ENCODE results near the gene LSS. TPM values are rescaled to one million over a fixed set of nuclear protein-coding genes. Genes with fewer than 3 reads are reported as not detected.
"Not testable (repeated sequence)": the region's sequence is repeated elsewhere in the genome, so short reads cannot be mapped to it uniquely, and the experiment has no call there.

The LSS gene
- polyA plus RNA-seq, 1 donor from 2014 or later, result 13.5 TPM

GRCh38 chr21:46183910-46184624 is 44.5 kb downstream of the LSS start, which contains the start of gene SPATC1L:
TSS of gene SPATC1L (minus strand) at chr21:46184459. CDS start at chr21:46182816, 1,643 bp downstream.
- Mint-ChIP-seq H3K4me3 (peak within 1 kb of the TSS; percentile 88 to 95 (median 94)), H3K27ac (peak within 1 kb of the TSS; percentile 69 to 92 (median 86)), H3K9me3 (no peaks in the 10 kb centered on the region)

DNA sequence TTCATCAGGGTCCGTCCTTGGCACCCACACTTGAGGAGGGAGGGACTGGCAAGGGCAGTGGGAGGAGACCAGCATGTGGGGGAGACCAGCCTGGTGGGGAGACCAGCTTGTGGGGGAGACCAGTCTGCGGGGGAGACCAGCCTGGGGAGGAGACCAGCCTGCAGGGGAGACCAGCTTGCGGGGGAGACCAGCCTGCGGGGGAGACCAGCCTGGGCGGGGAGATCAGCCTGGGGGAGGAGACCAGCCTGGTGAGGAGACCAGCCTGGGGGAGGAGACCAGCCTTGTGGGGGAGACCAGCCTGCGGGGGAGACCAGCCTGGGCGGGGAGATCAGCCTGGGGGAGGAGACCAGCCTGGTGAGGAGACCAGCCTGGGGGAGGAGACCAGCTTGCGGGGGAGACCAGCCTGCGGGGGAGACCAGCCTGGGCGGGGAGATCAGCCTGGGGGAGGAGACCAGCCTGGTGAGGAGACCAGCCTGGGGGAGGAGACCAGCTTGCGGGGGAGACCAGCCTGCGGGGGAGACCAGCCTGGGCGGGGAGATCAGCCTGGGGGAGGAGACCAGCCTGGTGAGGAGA is 45.2 kb downstream of the LSS start:
- H3K4me1 Mint-ChIP-seq, H3K36me3 Mint-ChIP-seq, H3K27ac Mint-ChIP-seq, H3K27me3 Mint-ChIP-seq, H3K9me3 Mint-ChIP-seq: not testable (repeated sequence)
- H3K4me3 Mint-ChIP-seq, result peak overlapping the region; percentile 40 to 86 (median 72)

More at GRCh38 chr21:46183910-46184624, 44.5 kb downstream of the LSS start, which contains the start of gene SPATC1L:
- Mint-ChIP-seq H3K4me1 (peaks cover 0 to 6% (median 3%) of the 10 kb centered on the region in 3 donors), H3K27me3 (no peaks in the 10 kb centered on the region), H3K36me3 (peaks cover 4% of the 10 kb centered on the region)

GRCh38 chr21:46182548-46183336 is 45.8 kb downstream of the LSS start:
- Mint-ChIP-seq H3K27me3 (no peaks in the 10 kb centered on the region), H3K4me1 (peaks cover 0 to 6% (median under 1%) of the 10 kb centered on the region in 3 donors), H3K4me3 (peak overlapping the region; percentile 40 to 86 (median 72)), H3K9me3 (peaks cover 0 to 2% (median 1%) of the 10 kb centered on the region in 3 donors), H3K36me3 (peaks cover 2% of the 10 kb centered on the region), H3K27ac (peak overlapping the region in 1 of 3 donors; percentile 82)

GRCh38 chr21:46181953-46182547 is 46.5 kb downstream of the LSS start:
- H3K4me3 Mint-ChIP-seq, result peak overlapping the region in 1 of 4 donors; percentile 38
- H3K4me1 Mint-ChIP-seq, result peaks cover 0 to 6% (median 4%) of the 10 kb centered on the region in 3 donors
- H3K27me3 Mint-ChIP-seq, result no peaks in the 10 kb centered on the region
- H3K9me3 Mint-ChIP-seq, result peaks cover 2 to 4% (median 3%) of the 10 kb centered on the region in 3 donors
- no peak overlapping the region for H3K27ac Mint-ChIP-seq
- peaks cover 2% of the 10 kb centered on the region for H3K36me3 Mint-ChIP-seq

- no peaks in the 10 kb centered on the region for H3K27me3 Mint-ChIP-seq
- H3K27ac Mint-ChIP-seq, result no peak overlapping the region
- no peak overlapping the region for H3K4me3 Mint-ChIP-seq
- peaks cover 4% of the 10 kb centered on the region for H3K36me3 Mint-ChIP-seq
- H3K9me3 Mint-ChIP-seq, result peaks cover 3 to 4% (median 4%) of the 10 kb centered on the region in 3 donors
- H3K4me1 Mint-ChIP-seq, result peaks cover 0 to 6% (median 4%) of the 10 kb centered on the region in 3 donors
These were observed 47.1 kb downstream of the LSS start for GRCh38 chr21:46181436-46181835.

- H3K9me3 Mint-ChIP-seq, result peaks cover 3 to 9% (median 4%) of the 10 kb centered on the region in 3 donors
- H3K27ac Mint-ChIP-seq, result no peak overlapping the region
- H3K27me3 Mint-ChIP-seq, result no peaks in the 10 kb centered on the region
- no peak overlapping the region for H3K4me3 Mint-ChIP-seq
- H3K4me1 Mint-ChIP-seq, result peaks cover 0 to 6% (median 4%) of the 10 kb centered on the region in 3 donors
- H3K36me3 Mint-ChIP-seq, result peaks cover 4% of the 10 kb centered on the region
These were observed 47.7 kb downstream of the LSS start for GRCh38 chr21:46180778-46181391.

DNA sequence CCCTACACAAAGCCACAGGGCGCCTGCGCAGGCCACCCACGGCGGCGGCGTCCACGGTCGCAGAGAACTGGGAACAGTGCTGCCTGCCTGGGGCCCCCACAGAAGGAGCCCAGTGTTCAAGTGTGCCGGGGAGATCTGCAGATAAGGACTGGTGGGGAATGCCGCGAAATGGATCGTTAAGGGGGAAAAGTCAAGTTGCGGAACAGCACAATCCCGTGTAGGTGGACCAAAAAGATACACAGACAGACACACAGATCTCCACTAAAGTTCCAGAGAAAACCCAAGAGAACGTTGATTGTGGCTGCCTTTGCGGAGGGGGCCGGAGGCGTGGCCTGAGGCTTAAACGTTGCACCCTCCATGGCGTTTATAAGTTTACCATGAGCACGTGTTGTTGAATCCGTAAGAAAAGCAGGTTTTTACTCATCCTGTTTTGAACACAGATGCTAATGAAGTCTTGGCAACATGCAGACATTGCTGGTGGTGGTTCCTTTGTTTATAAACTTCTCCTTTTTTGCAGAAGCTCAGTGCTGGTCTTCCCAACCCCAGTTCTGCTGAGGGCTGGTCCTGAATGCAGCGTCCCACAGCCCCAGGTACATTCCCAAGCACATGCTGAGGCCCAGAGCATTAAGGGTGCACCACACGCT is 48.4 kb downstream of the LSS start:
- Mint-ChIP-seq H3K4me3 (peak overlapping the region in 1 of 4 donors; percentile 4), H3K27me3 (no peaks in the 10 kb centered on the region), H3K9me3 (peaks cover 3 to 12% (median 8%) of the 10 kb centered on the region in 3 donors), H3K36me3 (peaks cover 4% of the 10 kb centered on the region), H3K4me1 (peaks cover 0 to 4% (median 2%) of the 10 kb centered on the region in 3 donors), H3K27ac (peak overlapping the region in 1 of 3 donors; percentile 4)

GRCh38 chr21:46179708-46180078 is 48.9 kb downstream of the LSS start:
- Mint-ChIP-seq H3K4me3 (peak overlapping the region in 1 of 4 donors; percentile 4), H3K36me3 (peaks cover 4% of the 10 kb centered on the region), H3K27me3 (no peaks in the 10 kb centered on the region), H3K9me3 (peaks cover 4 to 17% (median 13%) of the 10 kb centered on the region in 3 donors), H3K4me1 (peaks cover 0 to 4% (median 0%) of the 10 kb centered on the region in 3 donors), H3K27ac (peak overlapping the region in 1 of 3 donors; percentile 4)

GRCh38 chr21:46178961-46179360 is 49.6 kb downstream of the LSS start:
- Mint-ChIP-seq H3K36me3 (peaks cover 4% of the 10 kb centered on the region), H3K9me3 (peaks cover 5 to 22% (median 18%) of the 10 kb centered on the region in 3 donors), H3K4me3 (no peak overlapping the region), H3K27me3 (peaks cover 1% of the 10 kb centered on the region), H3K27ac (no peak overlapping the region), H3K4me1 (peaks cover 0 to 4% (median 0%) of the 10 kb centered on the region in 3 donors)

GRCh38 chr21:46176443-46177129 is 52.0 kb downstream of the LSS start:
- peaks cover 5 to 25% (median 18%) of the 10 kb centered on the region in 3 donors for H3K9me3 Mint-ChIP-seq
- H3K27me3 Mint-ChIP-seq, H3K27ac Mint-ChIP-seq, H3K36me3 Mint-ChIP-seq, H3K4me1 Mint-ChIP-seq, H3K4me3 Mint-ChIP-seq: not testable (repeated sequence)

DNA sequence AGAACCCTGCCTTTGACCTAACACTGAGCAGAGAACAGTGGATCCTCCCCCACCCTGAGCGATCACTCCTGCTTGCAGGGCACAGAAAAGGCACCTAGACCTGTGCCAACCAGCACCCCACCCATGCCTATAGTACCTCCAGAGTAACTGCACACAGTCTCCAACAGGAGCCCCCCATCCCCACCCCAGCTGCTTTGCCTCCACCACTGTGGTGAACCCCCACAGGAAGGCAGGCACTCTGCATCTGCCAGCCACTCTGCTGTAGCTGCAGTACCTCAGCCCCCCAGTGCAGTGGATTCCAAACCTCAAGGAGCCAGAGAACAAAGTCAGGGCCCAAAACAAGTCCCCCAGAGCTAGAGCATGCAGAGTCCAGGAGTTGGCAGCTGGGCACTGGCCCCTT is 55.0 kb downstream of the LSS start:
- peaks cover 5 to 25% (median 18%) of the 10 kb centered on the region in 3 donors for H3K9me3 Mint-ChIP-seq
- peaks cover 4% of the 10 kb centered on the region for H3K36me3 Mint-ChIP-seq
- H3K4me1 Mint-ChIP-seq, result peaks cover 3 to 4% (median 3%) of the 10 kb centered on the region in 3 donors
- H3K4me3 Mint-ChIP-seq, result peak overlapping the region in 1 of 4 donors; percentile 33
- H3K27ac Mint-ChIP-seq, result no peak overlapping the region
- peaks cover 1% of the 10 kb centered on the region for H3K27me3 Mint-ChIP-seq

- H3K36me3 Mint-ChIP-seq, result peaks cover 2% of the 10 kb centered on the region
- H3K4me3 Mint-ChIP-seq, result peak overlapping the region in 1 of 4 donors; percentile 32
- peaks cover 3 to 25% (median 18%) of the 10 kb centered on the region in 3 donors for H3K9me3 Mint-ChIP-seq
- H3K4me1 Mint-ChIP-seq, result peaks cover 3 to 4% (median 3%) of the 10 kb centered on the region in 3 donors
- peaks cover 1% of the 10 kb centered on the region for H3K27me3 Mint-ChIP-seq
- no peak overlapping the region for H3K27ac Mint-ChIP-seq
These were observed 55.6 kb downstream of the LSS start for GRCh38 chr21:46172863-46173528.
